K562 (cell line): Measurements from ENCODE around the gene NXPH4. TPM values are rescaled to one million over a fixed set of nuclear protein-coding genes. Genes with fewer than 3 reads are reported as not detected.

Source experiments
- ELF2 ChIP-seq: fragments of 250-450 bp; sonication (Bioruptor Pico); IDR thresholded peaks from 2 replicates; pipeline ENCODE4 v1.5.0; 2021; ENCODE audit warnings: mild to moderate bottlenecking
- KDM4B ChIP-seq, 2 experiments: fragments of 450-650 bp in 1 of 2; sonication (generic) in 1 of 2; IDR thresholded peaks; 2 replicates each; pipeline ENCODE4 v1.6.1; 2016 to 2017; ENCODE audit warnings: borderline replicate concordance in 2 of 2, antibody characterized with exemption in 1 of 2, low read depth in 1 of 2, mild to moderate bottlenecking in 1 of 2
- NCOA4 ChIP-seq: fragments of 450-650 bp; IDR thresholded peaks from 2 replicates; pipeline ENCODE4 v1.6.1; 2018; ENCODE audit warnings: mild to moderate bottlenecking; ENCODE audit not compliant: partially characterized antibody
- RB1 ChIP-seq: fragments of 450-650 bp; IDR thresholded peaks from 2 replicates; pipeline ENCODE4 v1.6.1; 2017; ENCODE audit warnings: low read depth, mild to moderate bottlenecking
- RBM39 ChIP-seq: fragments of 200-400 bp; formaldehyde crosslinking; optimal IDR thresholded peaks from 2 replicates; pipeline ENCODE3; 2018; ENCODE audit warnings: low read depth, low read length
- SMARCE1 ChIP-seq: fragments of 450-650 bp; IDR thresholded peaks from 2 replicates; pipeline ENCODE4 v1.7.1; 2016; ENCODE audit warnings: mild to moderate bottlenecking
- SRSF1 ChIP-seq: fragments of 200-400 bp; formaldehyde crosslinking; IDR thresholded peaks from 2 replicates; pipeline ENCODE4 v1.6.1; 2017; ENCODE audit warnings: mild to moderate bottlenecking, low read depth, low read length, moderate library complexity
- ZC3H8 ChIP-seq: fragments of 450-650 bp; IDR thresholded peaks from 2 replicates; pipeline ENCODE4 v1.6.1; 2017
- ZKSCAN1 ChIP-seq: fragments of 150-350 bp; IDR thresholded peaks from 2 replicates; pipeline ENCODE4 v1.6.1; 2016; ENCODE audit warnings: low read depth, low read length
- ZNF23 ChIP-seq: fragments of 250-450 bp; sonication (Bioruptor Pico); IDR thresholded peaks from 2 replicates; pipeline ENCODE4 v1.4.0; 2020; ENCODE audit warnings: mild to moderate bottlenecking
- ZNF507 ChIP-seq: conservative IDR thresholded peaks from 2 replicates; pipeline ENCODE4 v1.6.1; 2017; ENCODE audit warnings: missing genetic modification characterization, missing compliant biosample characterization
- ZNF583 ChIP-seq: fragments of 250-450 bp; sonication (Bioruptor Pico); IDR thresholded peaks from 2 replicates; pipeline ENCODE4 v1.4.0; 2020
- polyA plus RNA-seq, 8 experiments: library from polyadenylated mRNA; depleted of rRNA in 4 of 8; stranded (reverse) in 5 of 8; unstranded in 3 of 8; fragments of >200 nt; fragmentation: Nextera tagmentation in 2 of 8; fragmentation: Illumina TruSeq in 1 of 8; extraction: Ambion mirVana in 2 of 8; extraction: Trizol in 1 of 8; gene quantifications; 2 replicates each; pipeline versions ENCODE4 v1.2.1 to v1.2.3, GENCODE V29; 2011 to 2014; ENCODE audit warnings: inconsistent platforms in 1 of 8, missing spikeins in 1 of 8
- total RNA-seq, 7 experiments: library from RNA; depleted of rRNA in 6 of 7; stranded (reverse); fragments of >200 nt in 6 of 7; fragmentation: Illumina TruSeq in 2 of 7; extraction: Trizol in 2 of 7; gene quantifications; 2 replicates each; pipeline versions ENCODE4 v1.2.1 to v1.2.3, GENCODE V29; 2011 to 2021; ENCODE audit warnings: low replicate concordance in 1 of 7
- TF ChIP-seq, protein P1 (sequence below): sonication (generic); formaldehyde crosslinking; IDR thresholded peaks from 2 replicates; pipeline ENCODE4 v1.8.0; 2022; ENCODE audit warnings: missing genetic modification reagents, mild to moderate bottlenecking, moderate library complexity, borderline replicate concordance
- TF ChIP-seq, protein P2 (sequence below): sonication (generic); formaldehyde crosslinking; IDR thresholded peaks from 2 replicates; pipeline ENCODE4 v1.8.0; 2023; ENCODE audit warnings: missing genetic modification reagents, mild to moderate bottlenecking, borderline replicate concordance
- TF ChIP-seq, protein P3 (sequence below): fragments of 250-450 bp; sonication (Bioruptor Pico); IDR thresholded peaks from 2 replicates; pipeline ENCODE4 v1.5.0; 2022; ENCODE audit warnings: mild to moderate bottlenecking
- TF ChIP-seq, protein P4 (sequence below): fragments of 250-450 bp; sonication (Bioruptor Pico); IDR thresholded peaks from 2 replicates; pipeline ENCODE4 v1.5.0; 2021; ENCODE audit warnings: mild to moderate bottlenecking, moderate library complexity

Gene NXPH4
- total and polyA plus RNA-seq, 9 of the 15 experiments (the other 6 are each of a cell fraction or from before 2014, with no cell fraction given): 0.49 to 2.7 (median 1.1) TPM; not detected in 4

DNA sequence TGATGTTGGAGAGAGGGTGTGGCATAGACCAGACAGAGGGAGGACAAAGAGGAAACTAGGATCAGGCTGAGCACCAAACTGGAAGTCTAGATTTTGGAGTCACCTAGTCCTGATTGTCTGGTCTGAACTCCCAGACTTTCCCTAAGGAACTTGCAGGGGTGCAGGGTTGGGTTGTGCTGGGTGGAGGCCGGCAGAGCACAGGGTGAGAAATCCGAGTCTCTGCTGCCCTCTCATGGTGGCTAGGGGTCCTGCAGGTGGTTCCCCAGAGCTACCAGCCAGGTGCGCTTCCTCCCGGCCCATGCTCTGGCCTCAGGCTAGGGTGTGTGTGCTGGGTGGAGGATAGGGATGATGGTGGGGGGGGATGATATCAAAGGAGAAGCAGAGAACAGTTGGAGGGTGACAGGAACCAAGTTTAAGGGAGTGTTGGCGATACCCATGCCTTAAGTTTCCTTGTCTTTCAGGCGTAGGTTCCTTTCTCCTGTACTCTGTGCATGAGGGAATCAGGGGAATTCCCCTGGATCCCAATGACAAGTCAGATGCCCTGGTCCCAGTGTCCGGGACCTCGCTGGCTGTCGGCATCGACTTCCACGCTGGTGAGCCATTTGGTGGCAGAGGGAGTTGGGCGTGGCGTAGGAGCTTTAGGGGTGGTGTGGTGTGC is 33.5 kb upstream of the NXPH4 start (continued):
- TF ChIP-seq ELF2 (CRISPR knock-in tag) (no peak), ZNF583 (CRISPR knock-in tag) (no peak), SRSF1 (no peak), ZNF507 (tag) (no peak), RBM39 (peak; percentile 36), ZNF23 (CRISPR knock-in tag) (no peak), ZC3H8 (no peak), SMARCE1 (no peak), NCOA4 (no peak), RB1 (peak; percentile 64; the same call in 1 of the 2 replicates), KDM4B (IDR thresholded peaks at IDR 0.05; ENCODE audit: borderline replicate concordance in 2 of 2, low read depth in 1 of 2) (no peak), ZKSCAN1 (no peak)
- TF ChIP-seq, protein P1, sequence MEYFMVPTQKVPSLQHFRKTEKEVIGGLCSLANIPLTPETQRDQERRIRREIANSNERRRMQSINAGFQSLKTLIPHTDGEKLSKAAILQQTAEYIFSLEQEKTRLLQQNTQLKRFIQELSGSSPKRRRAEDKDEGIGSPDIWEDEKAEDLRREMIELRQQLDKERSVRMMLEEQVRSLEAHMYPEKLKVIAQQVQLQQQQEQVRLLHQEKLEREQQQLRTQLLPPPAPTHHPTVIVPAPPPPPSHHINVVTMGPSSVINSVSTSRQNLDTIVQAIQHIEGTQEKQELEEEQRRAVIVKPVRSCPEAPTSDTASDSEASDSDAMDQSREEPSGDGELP (CRISPR knock-in tag): peak; percentile 26; the same call in 1 of the 2 replicates
- TF ChIP-seq, protein P2, sequence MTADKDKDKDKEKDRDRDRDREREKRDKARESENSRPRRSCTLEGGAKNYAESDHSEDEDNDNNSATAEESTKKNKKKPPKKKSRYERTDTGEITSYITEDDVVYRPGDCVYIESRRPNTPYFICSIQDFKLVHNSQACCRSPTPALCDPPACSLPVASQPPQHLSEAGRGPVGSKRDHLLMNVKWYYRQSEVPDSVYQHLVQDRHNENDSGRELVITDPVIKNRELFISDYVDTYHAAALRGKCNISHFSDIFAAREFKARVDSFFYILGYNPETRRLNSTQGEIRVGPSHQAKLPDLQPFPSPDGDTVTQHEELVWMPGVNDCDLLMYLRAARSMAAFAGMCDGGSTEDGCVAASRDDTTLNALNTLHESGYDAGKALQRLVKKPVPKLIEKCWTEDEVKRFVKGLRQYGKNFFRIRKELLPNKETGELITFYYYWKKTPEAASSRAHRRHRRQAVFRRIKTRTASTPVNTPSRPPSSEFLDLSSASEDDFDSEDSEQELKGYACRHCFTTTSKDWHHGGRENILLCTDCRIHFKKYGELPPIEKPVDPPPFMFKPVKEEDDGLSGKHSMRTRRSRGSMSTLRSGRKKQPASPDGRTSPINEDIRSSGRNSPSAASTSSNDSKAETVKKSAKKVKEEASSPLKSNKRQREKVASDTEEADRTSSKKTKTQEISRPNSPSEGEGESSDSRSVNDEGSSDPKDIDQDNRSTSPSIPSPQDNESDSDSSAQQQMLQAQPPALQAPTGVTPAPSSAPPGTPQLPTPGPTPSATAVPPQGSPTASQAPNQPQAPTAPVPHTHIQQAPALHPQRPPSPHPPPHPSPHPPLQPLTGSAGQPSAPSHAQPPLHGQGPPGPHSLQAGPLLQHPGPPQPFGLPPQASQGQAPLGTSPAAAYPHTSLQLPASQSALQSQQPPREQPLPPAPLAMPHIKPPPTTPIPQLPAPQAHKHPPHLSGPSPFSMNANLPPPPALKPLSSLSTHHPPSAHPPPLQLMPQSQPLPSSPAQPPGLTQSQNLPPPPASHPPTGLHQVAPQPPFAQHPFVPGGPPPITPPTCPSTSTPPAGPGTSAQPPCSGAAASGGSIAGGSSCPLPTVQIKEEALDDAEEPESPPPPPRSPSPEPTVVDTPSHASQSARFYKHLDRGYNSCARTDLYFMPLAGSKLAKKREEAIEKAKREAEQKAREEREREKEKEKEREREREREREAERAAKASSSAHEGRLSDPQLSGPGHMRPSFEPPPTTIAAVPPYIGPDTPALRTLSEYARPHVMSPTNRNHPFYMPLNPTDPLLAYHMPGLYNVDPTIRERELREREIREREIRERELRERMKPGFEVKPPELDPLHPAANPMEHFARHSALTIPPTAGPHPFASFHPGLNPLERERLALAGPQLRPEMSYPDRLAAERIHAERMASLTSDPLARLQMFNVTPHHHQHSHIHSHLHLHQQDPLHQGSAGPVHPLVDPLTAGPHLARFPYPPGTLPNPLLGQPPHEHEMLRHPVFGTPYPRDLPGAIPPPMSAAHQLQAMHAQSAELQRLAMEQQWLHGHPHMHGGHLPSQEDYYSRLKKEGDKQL (CRISPR knock-in tag): no peak
- TF ChIP-seq, protein P3, sequence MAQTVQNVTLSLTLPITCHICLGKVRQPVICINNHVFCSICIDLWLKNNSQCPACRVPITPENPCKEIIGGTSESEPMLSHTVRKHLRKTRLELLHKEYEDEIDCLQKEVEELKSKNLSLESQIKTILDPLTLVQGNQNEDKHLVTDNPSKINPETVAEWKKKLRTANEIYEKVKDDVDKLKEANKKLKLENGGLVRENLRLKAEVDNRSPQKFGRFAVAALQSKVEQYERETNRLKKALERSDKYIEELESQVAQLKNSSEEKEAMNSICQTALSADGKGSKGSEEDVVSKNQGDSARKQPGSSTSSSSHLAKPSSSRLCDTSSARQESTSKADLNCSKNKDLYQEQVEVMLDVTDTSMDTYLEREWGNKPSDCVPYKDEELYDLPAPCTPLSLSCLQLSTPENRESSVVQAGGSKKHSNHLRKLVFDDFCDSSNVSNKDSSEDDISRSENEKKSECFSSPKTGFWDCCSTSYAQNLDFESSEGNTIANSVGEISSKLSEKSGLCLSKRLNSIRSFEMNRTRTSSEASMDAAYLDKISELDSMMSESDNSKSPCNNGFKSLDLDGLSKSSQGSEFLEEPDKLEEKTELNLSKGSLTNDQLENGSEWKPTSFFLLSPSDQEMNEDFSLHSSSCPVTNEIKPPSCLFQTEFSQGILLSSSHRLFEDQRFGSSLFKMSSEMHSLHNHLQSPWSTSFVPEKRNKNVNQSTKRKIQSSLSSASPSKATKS (CRISPR knock-in tag): no peak
- TF ChIP-seq, protein P4, sequence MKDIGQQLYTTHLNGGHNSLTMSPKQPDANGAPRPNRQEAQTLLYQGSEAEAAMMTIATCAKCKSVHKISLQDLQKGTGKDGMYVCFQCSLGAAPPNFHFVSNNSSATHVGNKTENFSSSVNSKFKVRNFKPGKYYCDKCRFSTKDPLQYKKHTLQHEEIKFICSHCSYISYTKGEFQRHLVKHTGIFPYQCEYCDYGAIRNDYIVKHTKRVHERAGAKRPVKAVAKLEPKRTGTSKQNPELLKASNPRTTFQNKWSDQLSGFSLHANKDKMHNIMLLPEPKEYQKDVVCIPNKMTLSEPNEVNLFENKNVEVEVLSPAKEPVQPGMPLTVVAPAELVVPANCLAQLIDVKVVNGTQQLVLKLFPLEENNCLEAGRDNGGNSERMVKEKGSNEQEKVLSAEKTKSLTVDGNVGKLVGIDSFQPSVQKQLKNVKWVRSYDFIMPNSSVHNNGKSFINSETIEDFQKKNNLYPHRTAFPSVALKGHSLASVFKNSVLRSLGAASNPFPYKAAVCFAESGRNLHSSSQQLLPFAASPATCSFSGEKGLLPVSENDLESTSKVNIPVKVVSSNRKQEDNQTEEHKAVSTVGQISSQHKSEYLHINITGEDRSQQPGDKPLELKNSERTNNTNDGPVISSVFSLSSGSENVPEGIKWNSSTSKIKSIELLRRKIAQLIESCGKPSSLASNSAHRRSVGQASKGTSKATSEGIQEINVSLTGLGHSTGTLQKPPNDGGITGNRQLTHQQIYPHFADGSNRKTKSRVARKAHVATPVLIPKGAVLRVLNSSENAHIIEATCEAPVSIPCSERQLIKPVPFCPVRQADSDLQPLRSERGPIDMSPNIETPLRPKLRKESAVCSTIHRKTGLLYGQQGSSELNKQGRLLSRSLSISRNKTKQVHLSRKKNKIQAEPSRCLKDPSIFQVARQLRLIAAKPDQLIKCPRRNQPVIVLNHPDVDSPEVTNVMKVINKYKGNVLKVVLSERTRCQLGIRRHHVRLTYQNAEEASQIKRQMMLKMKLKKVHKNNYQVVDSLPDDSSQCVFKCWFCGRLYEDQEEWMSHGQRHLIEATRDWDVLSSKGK (CRISPR knock-in tag): no peak
